SK-N-MC (cell line): ENCODE measurements around the gene NPAT.
A peak's percentile ranks its signal among the peaks of the same experiment; 100 is the strongest.

Experiments
- DNase-seq: peaks from one replicate; pipeline ENCODE4 v3.0.0-alpha.2; 2011; ENCODE audit warnings: low read depth, low spot score
- H3K27ac ChIP-seq: fragments of 200-600 bp; sonication (generic); 2 replicates; pipeline ENCODE4 v1.5.1; 2016; ENCODE audit warnings: mixed run types
- H3K36me3 ChIP-seq: fragments of 200-600 bp; sonication (generic); 2 replicates; pipeline ENCODE4 v1.6.1; 2017; ENCODE audit warnings: antibody characterized with exemption, low read length, mixed read lengths; ENCODE audit not compliant: insufficient read depth
- H3K4me3 ChIP-seq: fragments of 200-600 bp; sonication (generic); 2 replicates; pipeline ENCODE4 v1.5.1; 2016
- H3K9ac ChIP-seq: fragments of 200-600 bp; sonication (generic); 2 replicates; pipeline ENCODE4 v1.8.0; 2017; ENCODE audit warnings: mixed run types, mixed read lengths; ENCODE audit not compliant: insufficient read length
- H3K9me3 ChIP-seq: fragments of 200-600 bp; sonication (generic); 2 replicates; pipeline ENCODE4 v1.6.1; 2017; ENCODE audit warnings: low read depth, mild to moderate bottlenecking, antibody characterized with exemption, low read length, moderate library complexity, mixed read lengths
- EZH2 ChIP-seq: fragments of 200-600 bp; sonication (generic); IDR thresholded peaks from one replicate; pipeline ENCODE4 v1.6.1; 2017; ENCODE audit warnings: antibody characterized with exemption
- FOXP2 ChIP-seq: optimal IDR thresholded peaks from 2 replicates; pipeline ENCODE3; 2011; ENCODE audit warnings: mild to moderate bottlenecking, moderate library complexity; ENCODE audit not compliant: insufficient read depth; ENCODE audit errors: extremely low read length, control extremely low read depth
- POLR2AphosphoS5 ChIP-seq: IDR thresholded peaks from 2 replicates; pipeline ENCODE4 v1.6.1; 2012; ENCODE audit warnings: mild to moderate bottlenecking, low read depth, low read length, borderline replicate concordance

The NPAT gene

GRCh38 chr11:108222574-108223347 is at the start of gene NPAT, which contains the start of gene ATM:
NPAT (minus strand) TSS chr11:108222638; CDS start chr11:108222536, 102 bp downstream.
ATM (plus strand) TSS chr11:108223067; CDS start chr11:108227625, 4,558 bp downstream.
- peak; percentile 90 for DNase-seq
- peaks cover 14% of the 10 kb centered on the region for H3K36me3 ChIP-seq
- peak within 1 kb of the TSS; percentile 85 for H3K27ac ChIP-seq
- H3K4me3 ChIP-seq, result peak within 1 kb of the TSS; percentile 100
- TF ChIP-seq FOXP2, result peak; percentile 77
- peak; percentile 11; the same call in 1 of the 2 replicates for TF ChIP-seq POLR2AphosphoS5
- no peak for TF ChIP-seq EZH2
- H3K9ac ChIP-seq, result peak within 1 kb of the TSS; percentile 99
- H3K9me3 ChIP-seq, result no peaks in the 10 kb centered on the region

- Histone ChIP-seq H3K9me3 (no peaks in the 10 kb centered on the region), H3K36me3 (peaks cover 12% of the 10 kb centered on the region), H3K27ac (no peak overlapping the region), H3K4me3 (no peak overlapping the region), H3K9ac (no peak overlapping the region)
- DNase-seq, result no peak
- TF ChIP-seq POLR2AphosphoS5 (no peak), EZH2 (no peak), FOXP2 (no peak)
These were observed 47.1 kb upstream of the NPAT start for GRCh38 chr11:108269583-108269982.

- DNase-seq, result no peak
- peaks cover 50% of the 10 kb centered on the region for H3K36me3 ChIP-seq
- no peaks in the 10 kb centered on the region for H3K9me3 ChIP-seq
- TF ChIP-seq FOXP2 (no peak), POLR2AphosphoS5 (no peak), EZH2 (no peak)
- no peak overlapping the region for H3K9ac ChIP-seq
- no peak overlapping the region for H3K4me3 ChIP-seq
- H3K27ac ChIP-seq, result no peak overlapping the region
These were observed 30.7 kb upstream of the NPAT start for GRCh38 chr11:108253176-108253575.

- no peak for TF ChIP-seq FOXP2
- peaks cover 23% of the 10 kb centered on the region for H3K36me3 ChIP-seq
- no peak overlapping the region for H3K4me3 ChIP-seq
- DNase-seq, result no peak
- H3K9ac ChIP-seq, result no peak overlapping the region
- H3K27ac ChIP-seq, result no peak overlapping the region
- H3K9me3 ChIP-seq, result no peaks in the 10 kb centered on the region
These were observed 24.4 kb upstream of the NPAT start for GRCh38 chr11:108246885-108247284.

GRCh38 chr11:108246308-108246707 is 23.9 kb upstream of the NPAT start:
- TF ChIP-seq FOXP2, result no peak
- no peak for TF ChIP-seq POLR2AphosphoS5
- TF ChIP-seq EZH2, result no peak
- no peak for DNase-seq
- peaks cover 17% of the 10 kb centered on the region for H3K36me3 ChIP-seq

GRCh38 chr11:108242422-108242821 is 20.0 kb upstream of the NPAT start:
- Histone ChIP-seq H3K4me3 (no peak overlapping the region), H3K27ac (no peak overlapping the region), H3K36me3 (peaks cover 12% of the 10 kb centered on the region; the same call in 1 of the 2 replicates), H3K9ac (no peak overlapping the region), H3K9me3 (no peaks in the 10 kb centered on the region)
- DNase-seq, result no peak
- TF ChIP-seq EZH2 (no peak), POLR2AphosphoS5 (no peak), FOXP2 (no peak)

More at GRCh38 chr11:108246308-108246707, 23.9 kb upstream of the NPAT start:
- H3K9ac ChIP-seq, result no peak overlapping the region
- H3K4me3 ChIP-seq, result no peak overlapping the region
- no peak overlapping the region for H3K27ac ChIP-seq
- H3K9me3 ChIP-seq, result no peaks in the 10 kb centered on the region

GRCh38 chr11:108241330-108242037 is 19.0 kb upstream of the NPAT start:
- Histone ChIP-seq H3K36me3 (peaks cover 18% of the 10 kb centered on the region; the same call in 1 of the 2 replicates), H3K27ac (no peak overlapping the region), H3K9ac (no peak overlapping the region), H3K4me3 (no peak overlapping the region), H3K9me3 (no peaks in the 10 kb centered on the region)
- TF ChIP-seq POLR2AphosphoS5 (no peak), FOXP2 (no peak), EZH2 (no peak)
- DNase-seq, result no peak

GRCh38 chr11:108239076-108239475 is 16.6 kb upstream of the NPAT start:
- Histone ChIP-seq H3K27ac (no peak overlapping the region), H3K9ac (no peak overlapping the region), H3K9me3 (no peaks in the 10 kb centered on the region), H3K36me3 (peaks cover 27% of the 10 kb centered on the region), H3K4me3 (no peak overlapping the region)
- TF ChIP-seq FOXP2 (no peak), POLR2AphosphoS5 (no peak), EZH2 (no peak)
- DNase-seq, result no peak
